Islet precursor cell (in vitro differentiated cells): ENCODE measurements around the gene TXNDC12.
A peak's percentile ranks its signal among the peaks of the same experiment; 100 is the strongest.
"Not testable (repeated sequence)": the region's sequence is repeated elsewhere in the genome, so short reads cannot be mapped to it uniquely, and the experiment has no call there.

Experiments used
- DNase-seq: peaks from one replicate; pipeline ENCODE4 v3.0.0-alpha.2; 2018

Gene TXNDC12

DNA sequence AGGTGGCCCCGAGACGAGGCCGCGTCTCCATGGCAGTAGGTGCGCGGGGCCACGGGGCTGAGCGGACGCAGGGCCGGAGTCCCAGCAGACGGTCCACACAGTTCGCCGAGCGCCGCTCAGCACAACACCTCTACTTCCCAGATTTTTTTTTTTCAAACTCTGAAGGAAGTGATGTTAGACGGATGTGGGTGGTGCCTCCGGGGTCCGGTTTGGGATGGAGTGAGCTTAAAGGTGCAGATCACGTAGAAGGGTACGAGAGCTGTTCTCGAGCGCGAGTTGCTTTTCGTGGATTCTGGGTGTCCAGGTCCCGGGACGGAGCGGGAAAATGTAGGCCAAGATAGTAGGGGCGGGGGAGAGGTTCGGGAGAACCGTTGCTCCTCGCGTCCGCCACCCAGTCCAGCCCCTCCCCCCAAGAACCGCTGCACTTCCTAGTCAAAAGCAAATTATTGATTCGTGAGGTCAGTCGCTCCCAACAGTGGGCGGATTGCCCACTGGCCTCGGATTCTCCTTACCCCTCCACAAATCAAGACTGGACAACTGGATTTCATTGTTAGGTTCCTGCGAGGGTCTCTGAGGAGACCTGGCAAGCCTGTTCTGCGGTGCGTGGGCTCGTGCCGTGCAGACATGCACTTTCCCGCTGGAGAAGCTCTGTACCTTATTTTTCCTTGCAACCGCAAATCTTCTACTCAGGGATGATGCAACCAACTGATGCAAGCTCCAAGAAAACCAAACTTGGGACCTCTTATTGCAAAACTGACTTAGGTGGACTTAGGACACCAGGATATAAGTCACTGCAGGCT lies at the start of gene TXNDC12:
TXNDC12 (minus strand) TSS at position 126 of the 800 bp plus-strand sequence; CDS start at position 31, 95 bp downstream.
- peak; percentile 96 for DNase-seq

DNA sequence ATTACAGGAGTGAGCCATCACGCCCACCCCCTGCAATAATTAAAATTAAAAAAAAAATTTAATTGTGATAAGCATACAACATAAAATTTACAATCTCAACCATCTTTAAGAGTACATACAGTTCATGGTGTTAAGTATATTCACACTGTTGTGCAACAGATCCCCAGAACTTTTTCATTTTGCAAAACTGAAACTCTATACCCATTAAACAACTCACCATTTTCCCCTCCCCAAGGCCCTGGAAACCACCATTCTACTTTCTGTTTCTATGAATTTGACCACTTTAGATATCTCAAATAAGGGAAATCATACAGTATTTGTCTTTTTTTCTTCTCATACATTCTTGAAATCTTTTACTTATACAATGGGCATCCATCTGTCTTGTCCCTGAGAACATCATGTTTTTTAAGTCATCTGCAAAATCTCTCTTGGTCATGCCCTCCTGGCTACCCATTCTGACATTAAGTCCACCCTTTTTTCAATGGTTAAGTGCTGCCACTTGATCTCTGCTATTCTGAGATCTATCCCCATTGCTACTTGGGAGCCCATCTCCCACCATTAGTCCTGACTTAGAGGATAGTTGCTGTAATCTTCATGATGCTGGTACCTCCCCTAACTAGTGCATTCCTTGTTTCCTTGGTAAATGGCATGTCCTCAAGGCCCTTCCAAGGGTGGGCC lies 47.5 kb upstream of the TXNDC12 start:
- no peak for DNase-seq

DNA sequence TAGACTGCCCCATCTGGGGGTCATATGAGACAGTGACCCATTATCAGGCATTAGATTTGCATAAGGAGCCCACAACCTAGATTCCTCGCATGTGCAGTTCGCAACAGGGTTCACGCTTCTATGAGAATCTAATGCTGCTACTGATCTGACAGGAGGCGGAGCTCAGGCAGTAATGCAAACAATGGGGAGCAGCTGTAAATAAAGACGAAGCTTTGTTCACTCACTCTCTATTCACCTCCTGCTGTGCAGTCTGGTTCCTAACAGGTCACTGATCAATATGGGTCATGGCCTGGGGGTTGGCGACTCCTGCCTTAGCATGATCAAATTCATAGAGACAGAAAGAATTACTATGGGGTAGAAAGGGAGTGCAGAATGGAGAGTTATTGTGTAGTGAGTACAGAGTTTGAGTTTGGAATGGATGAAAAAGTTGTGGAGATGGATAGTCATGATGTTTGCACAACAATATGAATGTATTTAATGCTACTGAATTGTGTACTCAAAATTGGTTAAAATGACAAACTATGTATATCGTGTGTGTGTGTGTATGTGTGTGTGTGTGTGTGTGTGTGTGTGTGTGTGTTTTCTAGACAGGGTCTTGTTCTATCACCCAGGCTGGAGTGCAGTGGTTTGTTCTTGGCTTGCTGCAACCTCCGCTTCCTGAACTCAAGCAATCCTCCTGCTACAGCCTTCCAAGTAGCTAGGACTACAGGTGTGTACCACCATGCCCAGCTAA lies 43.3 kb upstream of the TXNDC12 start:
- no peak for DNase-seq

DNA sequence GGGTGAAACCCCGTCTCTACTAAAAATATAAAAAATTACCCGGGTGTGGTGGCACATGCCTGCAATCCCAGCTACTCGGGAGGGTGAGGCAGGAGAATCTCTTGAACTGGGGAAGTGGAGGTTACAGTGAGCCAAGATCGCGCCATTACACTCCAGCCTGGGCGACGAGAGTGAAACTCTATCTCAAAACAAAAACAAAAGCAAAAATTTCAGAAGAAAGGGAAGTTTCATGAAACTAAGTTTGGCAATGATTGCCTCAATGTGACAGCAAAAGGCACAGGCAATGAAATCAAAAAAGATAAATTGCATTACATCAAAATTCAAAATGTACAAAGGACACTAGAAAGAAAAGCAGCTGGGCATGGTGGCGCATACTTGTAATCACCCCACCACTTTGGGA lies 41.2 kb upstream of the TXNDC12 start:
- no peak for DNase-seq

DNA sequence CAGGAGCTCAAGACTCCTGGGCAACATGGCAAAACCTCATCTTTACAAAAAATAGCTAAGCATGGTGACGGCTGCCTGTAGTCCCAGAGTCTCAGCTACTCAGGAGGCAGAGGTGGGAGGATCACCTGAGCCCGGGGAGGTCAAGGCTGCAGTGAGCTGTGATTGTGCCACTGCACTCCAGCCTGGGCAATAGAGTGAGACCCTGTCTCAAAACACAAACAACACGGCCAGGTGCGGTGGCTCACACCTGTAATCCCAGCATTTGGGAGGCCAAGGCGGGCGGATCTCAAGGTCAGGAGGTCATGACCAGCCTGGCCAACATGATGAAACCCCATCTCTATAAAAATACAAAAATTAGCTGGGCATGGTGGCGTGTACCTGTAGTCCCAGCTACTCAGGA lies 39.3 kb upstream of the TXNDC12 start:
- DNase-seq = not testable (repeated sequence)

DNA sequence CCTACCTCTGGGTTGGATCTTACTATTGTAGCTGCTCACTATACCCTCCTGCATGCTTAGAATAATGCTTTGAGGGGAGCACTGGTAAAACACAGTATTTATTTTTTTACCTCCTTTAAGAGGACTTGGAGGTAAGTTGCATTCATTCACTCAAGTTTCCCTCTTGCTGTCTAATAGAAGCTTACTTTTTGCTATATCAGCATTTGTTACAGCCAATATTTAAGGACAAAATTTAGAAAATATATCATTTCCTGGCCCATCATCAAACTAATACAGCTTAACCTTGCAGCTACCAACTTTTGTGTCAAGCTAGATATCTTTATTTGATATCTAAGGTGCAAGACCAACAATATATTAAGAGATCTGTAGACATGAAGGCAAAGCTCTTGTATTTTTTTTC lies 32.9 kb upstream of the TXNDC12 start:
- DNase-seq = not testable (repeated sequence)

DNA sequence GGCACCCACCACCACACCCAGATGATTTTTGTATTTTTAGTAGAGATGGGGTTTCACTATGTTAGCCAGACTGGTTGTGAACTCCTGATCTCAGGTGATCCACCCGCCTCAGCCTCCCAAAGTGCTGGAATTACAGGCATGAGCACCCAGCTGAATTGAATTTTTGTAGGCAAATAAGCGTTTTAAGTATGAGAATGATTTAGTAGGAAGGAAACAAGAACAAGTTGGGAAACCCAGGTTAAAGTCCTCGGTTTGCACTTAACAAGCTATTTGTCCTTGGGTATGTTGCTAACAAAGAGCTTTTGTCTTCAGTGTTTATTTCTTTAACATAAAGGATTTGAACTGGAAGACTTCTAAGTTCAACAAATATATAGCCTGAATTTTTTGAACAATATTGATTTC lies 25.0 kb upstream of the TXNDC12 start:
- no peak for DNase-seq

DNA sequence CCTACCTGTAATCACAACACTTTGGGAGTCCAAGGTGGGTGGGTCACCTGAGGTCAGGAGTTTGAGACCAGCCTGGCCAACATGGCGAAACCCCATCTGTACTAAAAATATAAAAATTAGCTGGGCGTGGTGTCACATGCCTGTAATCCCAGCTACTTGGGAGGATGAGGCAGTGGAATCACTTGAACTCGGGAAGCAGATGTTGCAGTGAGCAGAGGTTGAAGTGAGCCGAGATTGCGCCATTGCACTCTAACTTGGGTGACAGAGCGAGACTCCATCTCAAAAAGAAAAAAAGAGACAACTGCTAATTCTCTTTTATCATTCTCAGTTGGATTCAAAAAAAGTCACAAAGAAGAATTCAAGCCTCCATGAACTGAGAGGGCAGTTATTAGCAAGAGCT lies 22.3 kb upstream of the TXNDC12 start:
- DNase-seq = not testable (repeated sequence)

DNA sequence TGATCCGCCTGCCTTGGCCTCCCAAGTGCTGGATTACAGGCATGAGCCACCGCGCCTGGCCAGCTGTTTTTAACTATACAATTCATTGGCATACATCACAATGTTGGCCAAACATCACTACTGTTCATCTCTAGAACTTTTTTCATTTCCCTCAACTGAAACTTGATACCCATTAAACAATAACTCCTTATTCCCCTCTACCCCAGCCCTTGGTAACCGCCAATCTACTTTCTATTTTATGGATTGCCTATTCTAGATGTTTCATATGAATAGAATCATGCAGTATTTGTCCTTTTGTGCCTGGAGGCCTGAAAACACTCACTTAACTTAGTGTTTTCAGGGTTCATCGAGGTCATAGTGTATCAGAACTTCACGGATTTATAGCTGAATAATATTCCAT lies 17.3 kb upstream of the TXNDC12 start:
- no peak for DNase-seq

DNA sequence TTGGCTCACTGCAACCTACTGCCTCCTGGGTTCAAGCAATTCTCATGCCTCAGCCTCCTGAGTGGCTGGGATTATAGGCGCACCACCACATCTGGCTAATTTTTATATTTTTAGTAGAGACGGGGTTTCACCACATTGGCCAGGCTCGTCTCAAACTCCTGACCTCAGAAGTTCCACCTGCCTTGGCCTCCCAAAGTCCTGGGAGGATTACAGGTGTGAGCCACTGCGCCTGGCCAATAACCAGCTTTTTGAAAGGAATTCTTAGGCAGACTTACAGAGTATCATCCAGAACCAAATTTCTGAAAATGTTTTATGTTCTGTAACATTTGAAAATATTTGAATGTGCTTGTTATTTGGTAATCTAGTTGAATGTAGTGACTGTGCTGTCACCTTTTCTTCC lies 15.7 kb upstream of the TXNDC12 start:
- no peak for DNase-seq

DNA sequence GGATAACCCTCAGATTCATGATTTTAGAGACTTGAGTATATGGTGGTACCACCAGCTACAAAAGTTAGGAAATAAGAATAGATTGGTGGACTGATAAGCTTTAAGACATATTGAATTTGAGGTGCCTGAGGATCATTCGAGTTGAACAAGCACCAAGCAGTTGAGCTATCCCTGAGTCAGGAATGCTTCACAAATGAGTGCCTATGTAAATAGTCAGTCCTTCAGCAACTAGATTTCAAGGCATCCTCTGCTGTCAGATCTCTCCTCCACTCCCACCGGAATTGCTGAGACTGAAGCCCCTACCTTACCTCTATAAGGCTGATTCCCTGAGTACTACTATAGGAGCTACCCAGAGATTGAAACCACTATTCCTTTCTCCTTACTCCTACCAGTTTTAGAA lies 8.2 kb upstream of the TXNDC12 start:
- no peak for DNase-seq

DNA sequence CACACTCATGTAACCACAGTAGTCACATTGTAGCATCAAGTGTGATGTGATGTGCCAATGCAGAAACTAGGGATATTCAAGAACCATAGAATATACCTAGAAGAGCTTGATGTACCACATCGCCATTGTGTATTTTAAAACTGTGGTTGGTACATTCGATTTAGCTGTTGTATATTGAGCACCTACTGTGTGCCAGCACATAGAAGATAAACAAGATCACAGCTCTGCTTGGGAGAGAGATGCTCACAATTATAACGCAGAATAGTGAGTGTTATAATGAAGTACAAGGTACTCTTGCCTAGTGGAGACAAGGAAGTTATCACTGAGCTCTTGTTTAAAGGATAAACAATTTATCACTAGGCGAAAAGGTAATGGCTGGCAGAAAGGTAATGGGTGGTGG lies 5.8 kb upstream of the TXNDC12 start:
- DNase-seq = no peak

DNA sequence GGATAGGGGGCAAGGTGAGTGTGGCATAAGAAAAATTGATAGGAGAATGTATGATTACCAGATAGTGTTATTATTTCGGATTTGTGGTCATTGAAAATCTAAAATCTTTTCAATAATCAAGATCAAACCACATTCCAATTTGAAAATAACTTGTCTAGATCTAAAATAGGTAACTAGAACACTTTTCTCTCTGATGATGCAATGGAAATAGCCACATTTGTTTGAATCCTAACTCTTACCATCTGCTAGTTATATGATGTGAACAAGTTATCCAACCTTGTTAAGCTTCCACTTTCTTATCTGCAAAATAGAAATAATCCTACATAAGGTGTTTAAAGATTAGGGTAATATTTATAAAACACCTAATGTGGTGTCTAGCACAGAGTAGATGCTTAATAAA lies 4.9 kb upstream of the TXNDC12 start:
- no peak for DNase-seq

DNA sequence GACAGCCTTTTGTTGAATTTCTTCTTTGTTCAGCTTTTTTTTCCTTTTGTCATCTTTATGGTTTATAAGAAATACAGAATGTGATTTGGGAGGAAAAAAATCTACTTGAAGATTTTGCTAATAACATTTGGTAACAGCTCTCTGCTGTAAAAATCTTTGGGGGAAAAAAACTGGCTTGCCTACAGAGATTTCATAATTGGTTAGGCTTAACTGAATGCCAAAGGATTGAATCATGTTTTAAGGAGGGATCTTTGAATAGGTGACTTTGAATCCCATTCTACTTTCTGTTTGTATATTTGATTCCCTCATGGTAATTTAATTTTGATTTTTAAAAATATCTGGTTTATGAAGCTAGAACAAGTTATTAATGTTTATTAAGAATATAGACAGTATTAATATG lies 4.3 kb upstream of the TXNDC12 start:
- DNase-seq = no peak

DNA sequence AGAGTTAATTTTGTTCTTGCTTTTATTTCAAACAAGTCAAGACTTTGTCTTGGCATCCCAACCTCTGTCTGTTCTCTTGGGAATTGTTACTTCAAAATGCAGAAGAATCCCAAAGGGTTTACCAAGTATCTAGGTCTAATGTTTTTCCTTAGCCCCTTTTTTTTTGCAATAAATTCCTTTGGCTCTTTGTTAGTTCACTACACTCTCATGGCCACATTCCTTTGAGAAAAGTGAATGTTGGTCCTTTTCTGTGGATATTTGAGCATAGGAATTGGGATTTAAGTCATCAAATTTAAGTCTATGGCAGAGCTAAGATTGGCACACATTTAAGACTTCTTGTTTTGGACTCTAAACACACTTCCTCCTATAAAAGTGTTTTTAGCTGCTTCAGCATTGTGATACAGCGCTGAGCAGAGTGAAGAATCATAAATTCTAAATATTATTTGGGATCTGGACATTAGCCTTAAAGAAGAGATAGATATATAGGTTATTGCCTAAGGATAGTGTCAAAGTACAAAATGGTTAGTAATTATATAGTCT lies 3.0 kb upstream of the TXNDC12 start:
- DNase-seq = no peak

DNA sequence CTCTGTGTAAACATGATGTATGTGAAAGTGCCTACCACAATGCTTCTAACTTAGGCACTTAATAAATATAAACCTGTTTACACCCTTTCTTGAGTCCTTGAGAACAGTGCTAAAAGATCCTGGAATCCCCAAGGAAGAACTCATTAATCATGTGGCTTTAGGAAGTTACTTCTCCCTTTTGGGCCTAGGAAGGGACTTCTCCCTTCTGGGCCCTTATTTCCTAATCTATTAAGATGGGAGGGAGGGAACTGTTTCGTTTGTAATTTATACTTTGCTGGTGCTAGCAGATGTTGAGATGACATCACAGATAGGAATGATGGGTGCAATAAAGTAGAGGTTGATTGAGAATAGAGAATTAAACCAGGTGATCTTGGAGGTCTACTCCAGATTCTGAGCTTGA lies 2.3 kb upstream of the TXNDC12 start:
- no peak for DNase-seq

DNA sequence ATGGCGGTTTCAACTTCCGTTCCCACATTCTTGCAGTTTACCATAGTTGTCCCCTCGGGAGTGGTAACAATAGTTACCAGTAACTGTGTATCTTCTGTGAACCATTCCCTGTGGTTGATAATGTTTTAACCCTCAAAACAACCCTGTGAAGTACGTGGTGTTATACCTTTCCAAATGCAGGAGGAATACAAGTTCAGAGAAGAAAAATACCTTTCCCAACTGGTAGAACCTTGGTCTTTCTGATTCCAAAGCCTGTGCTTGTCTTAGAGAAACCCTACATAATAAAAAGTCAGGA lies 1.9 kb upstream of the TXNDC12 start:
- no peak for DNase-seq

DNA sequence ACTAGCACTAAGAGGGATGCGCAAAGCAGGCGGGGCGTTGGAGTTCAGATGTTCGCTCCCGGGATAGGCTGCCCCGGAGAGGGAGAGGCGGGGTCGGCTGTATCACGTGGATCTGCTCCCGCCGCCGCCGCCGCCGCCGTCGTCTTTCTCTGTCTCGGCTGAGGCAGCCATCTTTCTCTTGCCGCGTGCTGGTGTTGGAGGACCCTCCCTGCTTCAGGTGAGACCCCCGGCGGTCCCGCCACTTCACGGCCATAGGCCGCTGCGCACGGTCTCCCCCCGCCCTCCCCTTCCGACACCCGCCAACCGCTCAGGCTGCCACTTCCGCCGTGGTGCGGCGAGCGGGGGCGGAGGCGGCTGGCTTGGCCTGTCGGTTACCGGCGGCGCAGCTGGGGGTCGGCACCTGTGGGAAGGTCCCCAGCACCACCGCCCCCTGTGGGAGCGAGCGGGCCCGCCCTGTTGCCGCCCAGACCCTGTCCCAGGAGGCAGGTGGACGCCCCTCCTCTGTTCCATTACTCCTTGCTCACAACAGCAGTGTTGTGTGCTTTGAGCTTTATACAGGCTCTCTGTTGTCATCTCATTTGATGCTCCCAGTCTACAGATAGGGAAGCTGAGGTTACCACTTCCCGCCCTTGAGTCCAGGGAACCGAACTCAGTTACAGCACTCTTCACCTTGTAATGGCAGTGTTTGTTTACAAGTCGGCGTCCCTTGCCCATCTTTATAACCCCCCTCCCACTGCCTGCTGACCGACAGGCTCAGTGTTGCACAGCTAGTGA lies 1.4 kb upstream of the TXNDC12 start, which contains the start of gene BTF3L4:
BTF3L4 (plus strand) TSS at position 133 of the 774 bp plus-strand sequence. CDS start 3,553 bp downstream, outside the sequence.
- peak; percentile 98 for DNase-seq

DNA sequence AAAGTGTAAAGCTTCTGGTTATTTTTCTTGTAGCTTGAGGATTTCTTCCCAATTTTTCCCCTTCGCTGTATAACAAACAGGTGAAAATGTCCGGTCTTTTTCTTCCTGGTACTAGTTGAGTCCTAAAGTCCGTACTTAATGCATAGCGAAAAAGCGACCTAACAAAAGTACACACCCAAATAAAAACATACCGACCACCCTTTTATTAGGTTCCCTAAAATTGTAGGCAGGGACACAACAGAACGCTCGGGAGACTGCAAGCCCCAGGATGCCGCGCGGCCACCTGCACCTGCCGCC lies 823 bp upstream of the TXNDC12 start:
- DNase-seq = no peak

DNA sequence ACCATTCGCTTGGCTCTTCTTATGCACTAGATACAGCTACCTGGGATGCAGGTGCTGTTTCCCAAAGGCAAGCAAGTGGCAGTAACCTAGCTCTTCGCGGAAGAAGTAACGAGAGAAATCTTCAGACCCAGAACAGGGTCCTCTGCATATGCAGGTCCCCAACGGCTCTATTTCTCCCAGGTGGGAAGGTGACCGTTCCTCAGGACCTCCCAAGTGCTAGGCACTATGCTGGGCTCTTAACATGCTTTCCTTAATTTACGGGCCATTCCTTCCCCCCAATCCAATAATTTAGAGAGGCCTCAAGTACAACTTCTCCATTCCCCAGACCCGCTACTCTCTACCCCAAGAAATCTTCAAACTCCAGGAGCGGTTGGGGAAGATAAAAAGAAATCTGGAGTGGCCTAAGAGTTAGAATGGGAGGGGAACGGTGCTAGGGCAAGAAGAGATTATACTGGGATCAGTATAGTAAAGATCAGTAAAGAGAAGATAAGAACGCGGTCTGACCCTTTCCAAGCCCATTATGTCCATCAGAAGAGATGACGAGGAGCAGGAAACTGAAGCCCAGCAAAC lies 410 bp downstream of the TXNDC12 start:
- no peak for DNase-seq

DNA sequence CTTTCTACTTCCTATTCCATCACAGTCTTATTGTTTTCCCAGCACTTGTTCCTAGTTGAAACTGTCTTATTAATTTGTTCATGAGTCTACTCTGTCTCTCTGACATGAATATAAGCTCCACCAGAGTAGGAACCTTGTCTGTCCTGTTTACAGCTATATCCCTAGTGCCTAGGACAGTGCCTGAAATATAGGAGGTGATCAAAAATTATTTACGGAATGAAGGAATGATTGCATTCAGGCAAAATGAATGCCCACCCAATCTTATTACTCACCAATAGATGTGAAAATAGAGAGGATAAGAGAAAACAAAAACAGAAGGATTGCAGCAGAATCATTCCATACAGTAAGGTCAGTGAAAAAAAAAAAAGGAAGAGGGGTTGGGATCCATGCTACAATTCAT lies 1.1 kb downstream of the TXNDC12 start:
- no peak for DNase-seq

DNA sequence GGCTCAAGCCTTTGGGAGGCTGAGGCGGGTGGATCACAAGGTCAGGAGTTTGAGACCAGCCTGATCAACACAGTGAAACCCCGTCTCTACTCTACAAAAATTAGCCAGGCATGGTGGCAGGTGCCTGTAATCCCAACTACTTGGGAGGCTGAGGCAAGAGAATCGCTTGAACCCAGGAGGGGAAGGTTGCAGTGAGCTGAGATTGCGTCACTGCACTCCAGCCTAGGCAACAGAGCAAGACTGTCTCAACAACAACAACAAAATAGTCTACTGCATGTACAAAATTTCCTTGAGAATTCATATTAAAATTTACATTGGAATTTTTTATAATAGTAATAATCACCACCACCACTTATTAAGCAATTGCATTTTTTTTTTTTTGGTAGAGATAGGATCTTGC lies 5.7 kb downstream of the TXNDC12 start:
- not testable (repeated sequence) for DNase-seq
